MCF 10A (cell line): Measurements from ENCODE around the gene STON1. TPM values are rescaled to one million over a fixed set of nuclear protein-coding genes. Genes with fewer than 3 reads are reported as not detected.

ENCODE experiments used
- BruUV-seq: library from RNA; stranded (reverse); fragments of 400-500 nt; replicated peaks from 2 replicates; lab custom pipeline; 2021; lab: Mats Ljungman, UMichigan
- CTCF ChIA-PET: fragments of 300-600 bp; sonication (Branson Sonifier 250); formaldehyde crosslinking; extraction: SDS; loops from one replicate; lab custom pipeline; 2021; ENCODE audit warnings: antibody characterized with exemption, inconsistent platforms; lab: Yijun Ruan, JAX
- POLR2A ChIA-PET: fragments of 300-600, 350-650 bp; sonication (Branson Sonifier 250); formaldehyde crosslinking; extraction: SDS; loops from one replicate; lab custom pipeline; 2020; ENCODE audit warnings: antibody characterized with exemption, inconsistent platforms; lab: Yijun Ruan, JAX
- DNase-seq: peaks from one replicate; pipeline ENCODE4 v3.0.0-alpha.2; 2018; ENCODE audit not compliant: unreplicated experiment
- H3K27ac Mint-ChIP-seq: one replicate; pipeline ENCODE4 v1.8.0; 2022; ENCODE audit warnings: mild to moderate bottlenecking, low read depth, mixed read lengths; ENCODE audit not compliant: unreplicated experiment
- H3K27me3 Mint-ChIP-seq: one replicate; pipeline ENCODE4 v1.8.0; 2022; ENCODE audit warnings: mixed read lengths; ENCODE audit not compliant: insufficient read depth, unreplicated experiment
- H3K36me3 Mint-ChIP-seq: one replicate; pipeline ENCODE4 v1.8.0; 2022; ENCODE audit warnings: mild to moderate bottlenecking, moderate library complexity, mixed read lengths; ENCODE audit not compliant: insufficient read depth, unreplicated experiment
- H3K4me1 Mint-ChIP-seq: one replicate; pipeline ENCODE4 v1.8.0; 2022; ENCODE audit warnings: mixed read lengths; ENCODE audit not compliant: insufficient read depth, unreplicated experiment
- H3K4me3 Mint-ChIP-seq: one replicate; pipeline ENCODE4 v1.8.0; 2022; ENCODE audit warnings: mild to moderate bottlenecking, moderate library complexity, mixed read lengths; ENCODE audit not compliant: unreplicated experiment
- H3K9me3 Mint-ChIP-seq: one replicate; pipeline ENCODE4 v1.8.0; 2022; ENCODE audit warnings: mixed read lengths; ENCODE audit not compliant: unreplicated experiment
- intact Hi-C: fragments of 100-400 bp; cut with micrococcal nuclease; formaldehyde crosslinking; loops from 2 replicates; pipeline ENCODE4 v1.14.1; 2022
- total RNA-seq: library from RNA; stranded (reverse); gene quantifications from 2 replicates; pipeline ENCODE4 v1.2.3, GENCODE V29; 2022
- TF ChIP-seq, protein P1 (sequence below): fragments of 200-600 bp; IDR thresholded peaks from one replicate; pipeline ENCODE4 v1.8.0; 2022; ENCODE audit warnings: antibody characterized with exemption, mild to moderate bottlenecking; ENCODE audit not compliant: unreplicated experiment

Gene STON1
- total RNA-seq, 1 experiment from 2014 or later: 0.23 TPM

DNA sequence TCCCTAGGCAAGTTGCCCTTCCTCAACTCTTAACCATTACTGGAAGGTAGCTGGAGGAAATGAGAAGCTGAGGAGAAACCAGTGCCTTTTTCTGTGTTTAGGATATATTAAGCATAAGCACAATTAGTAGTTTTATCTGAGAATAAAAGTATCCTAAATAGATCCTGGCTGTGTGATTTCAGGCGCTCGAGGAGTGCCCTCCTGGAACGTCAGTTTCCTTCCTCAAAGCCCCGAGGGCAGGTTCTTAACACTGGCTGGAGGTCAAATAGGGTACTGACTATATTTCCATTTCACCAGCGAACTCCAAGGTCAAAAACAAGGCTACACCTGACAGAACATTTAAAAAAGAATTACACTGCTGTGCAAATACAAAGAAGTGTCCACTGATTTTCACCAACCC is 1.5 kb upstream of the STON1 start:
- POLR2A ChIA-PET: no interaction called here

DNA sequence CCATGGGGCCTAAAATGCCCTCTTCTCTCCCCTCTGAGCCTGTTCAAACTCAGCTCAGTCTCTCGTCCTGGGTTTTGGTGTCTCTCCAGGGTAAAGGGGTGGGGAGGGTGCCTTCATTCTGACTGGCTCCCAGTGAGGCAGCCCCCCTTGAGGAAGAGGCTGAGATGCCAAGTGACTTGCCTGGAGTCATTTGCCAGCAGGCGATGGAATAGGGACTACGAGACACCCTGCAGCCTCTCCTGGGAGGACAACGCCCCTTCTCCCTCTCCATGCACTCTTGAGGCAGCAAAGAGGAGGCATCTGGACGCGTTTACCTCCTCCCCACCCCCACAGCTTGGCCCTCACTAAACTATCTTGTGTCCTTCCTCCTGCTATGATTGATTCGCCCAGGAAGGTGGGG is 760 bp upstream of the STON1 start:
- DNase-seq: no peak
- TF ChIP-seq, protein P1, sequence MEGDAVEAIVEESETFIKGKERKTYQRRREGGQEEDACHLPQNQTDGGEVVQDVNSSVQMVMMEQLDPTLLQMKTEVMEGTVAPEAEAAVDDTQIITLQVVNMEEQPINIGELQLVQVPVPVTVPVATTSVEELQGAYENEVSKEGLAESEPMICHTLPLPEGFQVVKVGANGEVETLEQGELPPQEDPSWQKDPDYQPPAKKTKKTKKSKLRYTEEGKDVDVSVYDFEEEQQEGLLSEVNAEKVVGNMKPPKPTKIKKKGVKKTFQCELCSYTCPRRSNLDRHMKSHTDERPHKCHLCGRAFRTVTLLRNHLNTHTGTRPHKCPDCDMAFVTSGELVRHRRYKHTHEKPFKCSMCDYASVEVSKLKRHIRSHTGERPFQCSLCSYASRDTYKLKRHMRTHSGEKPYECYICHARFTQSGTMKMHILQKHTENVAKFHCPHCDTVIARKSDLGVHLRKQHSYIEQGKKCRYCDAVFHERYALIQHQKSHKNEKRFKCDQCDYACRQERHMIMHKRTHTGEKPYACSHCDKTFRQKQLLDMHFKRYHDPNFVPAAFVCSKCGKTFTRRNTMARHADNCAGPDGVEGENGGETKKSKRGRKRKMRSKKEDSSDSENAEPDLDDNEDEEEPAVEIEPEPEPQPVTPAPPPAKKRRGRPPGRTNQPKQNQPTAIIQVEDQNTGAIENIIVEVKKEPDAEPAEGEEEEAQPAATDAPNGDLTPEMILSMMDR: no peak
- Mint-ChIP-seq H3K4me1 (no peaks in the 10 kb centered on the region), H3K9me3 (no peaks in the 10 kb centered on the region), H3K4me3 (peak overlapping the region; percentile 84), H3K27me3 (no peaks in the 10 kb centered on the region), H3K27ac (no peak overlapping the region), H3K36me3 (peaks cover 7% of the 10 kb centered on the region)
- POLR2A ChIA-PET: no interaction called here
- no TSS peak for BruUV-seq
- intact Hi-C loops: no loop called here
- CTCF ChIA-PET: interaction anchor here (0.6 to 0.7 kb wide), 3 partner anchors 59 to 417 kb away, joined by 3 read pairs; no protein-coding TSS in a partner anchor

More for the DNA sequence above, 1.5 kb upstream of the STON1 start:
- no peaks in the 10 kb centered on the region for H3K9me3 Mint-ChIP-seq
- H3K27me3 Mint-ChIP-seq: no peaks in the 10 kb centered on the region
- no peaks in the 10 kb centered on the region for H3K4me1 Mint-ChIP-seq
- TF ChIP-seq, protein P1: no peak
- peaks cover 11% of the 10 kb centered on the region for H3K36me3 Mint-ChIP-seq
- no peak for DNase-seq
- CTCF ChIA-PET: interaction anchor here (0.6 kb wide), 1 partner anchor 331 kb away, joined by 3 read pairs; no protein-coding TSS in a partner anchor
- no peak overlapping the region for H3K27ac Mint-ChIP-seq
- no peak overlapping the region for H3K4me3 Mint-ChIP-seq
- intact Hi-C loops: no loop called here
- no TSS peak for BruUV-seq

DNA sequence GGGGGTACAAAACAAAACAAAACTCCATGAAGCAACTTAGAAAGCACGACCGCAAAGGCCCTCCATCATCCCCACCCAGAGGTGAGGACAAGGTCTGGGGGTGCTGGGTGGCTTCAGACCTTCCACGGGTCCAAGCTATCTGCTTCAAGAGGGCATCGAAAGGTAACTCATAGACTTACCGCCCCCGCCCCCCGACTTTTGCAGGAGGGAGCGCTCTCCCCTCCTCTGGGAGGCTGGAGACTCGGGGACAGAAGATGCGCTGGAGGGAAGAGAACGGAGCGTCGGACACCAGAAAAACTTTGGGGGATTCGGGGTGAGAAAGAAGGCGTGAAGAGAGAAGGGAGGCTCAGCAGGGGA is 300 bp upstream of the STON1 start:
- CTCF ChIA-PET: interaction anchor here (0.6 kb wide), 1 partner anchor 59 kb away, joined by 3 read pairs; no protein-coding TSS in a partner anchor
- peak overlapping the region; percentile 51 for H3K27ac Mint-ChIP-seq

DNA sequence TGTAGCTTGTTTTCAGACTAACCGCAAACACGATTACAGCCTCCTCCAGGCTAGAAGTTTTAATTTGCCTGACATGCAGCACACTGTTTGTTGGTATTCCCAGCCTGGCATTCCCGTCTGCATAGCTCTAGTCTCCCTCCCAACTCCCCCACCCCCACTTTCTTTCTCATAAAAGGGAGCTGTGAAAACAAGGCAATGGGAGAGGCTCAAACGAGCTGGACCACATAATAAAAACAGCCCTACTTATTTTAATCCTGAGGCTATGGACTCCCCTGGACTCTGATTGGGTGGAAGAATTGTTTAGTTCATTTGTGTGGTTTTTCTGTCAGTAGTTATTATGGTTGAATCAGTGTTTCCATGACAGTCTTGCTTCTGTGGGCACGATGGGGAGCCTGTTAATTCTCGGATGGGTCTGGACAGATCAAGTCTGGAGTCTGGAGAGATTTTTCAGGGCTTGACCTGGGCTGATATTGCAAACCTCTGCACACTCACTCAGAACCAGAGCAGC is 1.2 kb downstream of the STON1 start:
- POLR2A ChIA-PET: no interaction called here
- Mint-ChIP-seq H3K27ac (no peak overlapping the region), H3K4me3 (peak overlapping the region; percentile 84), H3K9me3 (no peaks in the 10 kb centered on the region), H3K27me3 (no peaks in the 10 kb centered on the region), H3K36me3 (peaks cover 7% of the 10 kb centered on the region), H3K4me1 (no peaks in the 10 kb centered on the region)
- CTCF ChIA-PET: no interaction called here
- TF ChIP-seq, protein P1: no peak
- DNase-seq: peak; percentile 12
- intact Hi-C loops: no loop called here
- no TSS peak for BruUV-seq

More for the DNA sequence above, 300 bp upstream of the STON1 start:
- H3K27me3 Mint-ChIP-seq: no peaks in the 10 kb centered on the region
- no peaks in the 10 kb centered on the region for H3K9me3 Mint-ChIP-seq
- peaks cover 7% of the 10 kb centered on the region for H3K36me3 Mint-ChIP-seq
- POLR2A ChIA-PET: no interaction called here
- intact Hi-C loops: no loop called here
- no peaks in the 10 kb centered on the region for H3K4me1 Mint-ChIP-seq
- no TSS peak for BruUV-seq
- no peak for DNase-seq
- TF ChIP-seq, protein P1: no peak
- H3K4me3 Mint-ChIP-seq: peak overlapping the region; percentile 84
